T-helper 1 cell treated with Interleukin-12 subunit alpha and Interleukin-12 subunit beta and Interleukin-4 antibody, amounts not matched to agents 30 μg/mL and 1 μg/mL, for 36 hours (primary cell): ENCODE results near the gene TSPAN31.

Source experiments
- H3K27ac Mint-ChIP-seq: one replicate; pipeline ENCODE4 v1.8.0; 2021; ENCODE audit warnings: mild to moderate bottlenecking, mixed read lengths
- H3K27me3 Mint-ChIP-seq: one replicate; pipeline ENCODE4 v1.8.0; 2021; ENCODE audit warnings: low read depth, mixed read lengths
- H3K36me3 Mint-ChIP-seq: one replicate; pipeline ENCODE4 v1.8.0; 2021; ENCODE audit warnings: low read depth, mixed read lengths
- H3K4me1 Mint-ChIP-seq: one replicate; pipeline ENCODE4 v1.8.0; 2021; ENCODE audit warnings: low read depth, mixed read lengths
- H3K4me3 Mint-ChIP-seq: one replicate; pipeline ENCODE4 v1.8.0; 2021; ENCODE audit warnings: mild to moderate bottlenecking, moderate library complexity, mixed read lengths
- H3K9me3 Mint-ChIP-seq: one replicate; pipeline ENCODE4 v1.8.0; 2021; ENCODE audit warnings: mixed read lengths

The TSPAN31 gene

GRCh38 chr12:57750561-57751431, 6.0 kb downstream of the TSPAN31 start:
- Mint-ChIP-seq H3K27me3 (no peaks in the 10 kb centered on the region), H3K27ac (peak overlapping the region; percentile 88), H3K4me1 (peaks cover 54% of the 10 kb centered on the region), H3K4me3 (peak overlapping the region; percentile 96), H3K36me3 (peaks cover 39% of the 10 kb centered on the region), H3K9me3 (no peaks in the 10 kb centered on the region)

GRCh38 chr12:57751432-57751787, 6.6 kb downstream of the TSPAN31 start:
- Mint-ChIP-seq H3K4me1 (peaks cover 52% of the 10 kb centered on the region), H3K27me3 (peaks cover 3% of the 10 kb centered on the region), H3K4me3 (peak overlapping the region; percentile 96), H3K36me3 (peaks cover 35% of the 10 kb centered on the region), H3K27ac (peak overlapping the region; percentile 88), H3K9me3 (no peaks in the 10 kb centered on the region)

GRCh38 chr12:57751788-57752667, 7.2 kb downstream of the TSPAN31 start, which contains the start of gene CDK4:
TSS of gene CDK4 (minus strand) at chr12:57752310. CDS start at chr12:57751717, 593 bp downstream.
- peak within 1 kb of the TSS; percentile 88 for H3K27ac Mint-ChIP-seq
- H3K4me3 Mint-ChIP-seq = peak within 1 kb of the TSS; percentile 96
- peaks cover 35% of the 10 kb centered on the region for H3K36me3 Mint-ChIP-seq
- peaks cover 57% of the 10 kb centered on the region for H3K4me1 Mint-ChIP-seq
- peaks cover 3% of the 10 kb centered on the region for H3K27me3 Mint-ChIP-seq
- H3K9me3 Mint-ChIP-seq = no peaks in the 10 kb centered on the region

- H3K36me3 Mint-ChIP-seq = peaks cover 31% of the 10 kb centered on the region
- peaks cover 53% of the 10 kb centered on the region for H3K4me1 Mint-ChIP-seq
- H3K4me3 Mint-ChIP-seq = peak overlapping the region; percentile 96
- no peaks in the 10 kb centered on the region for H3K9me3 Mint-ChIP-seq
- peaks cover 3% of the 10 kb centered on the region for H3K27me3 Mint-ChIP-seq
- H3K27ac Mint-ChIP-seq = peak overlapping the region; percentile 88
Observed at GRCh38 chr12:57752668-57753000, 7.8 kb downstream of the TSPAN31 start.

GRCh38 chr12:57753756-57754337, 9.0 kb downstream of the TSPAN31 start:
- peak overlapping the region; percentile 92 for H3K4me3 Mint-ChIP-seq
- H3K27me3 Mint-ChIP-seq = peaks cover 3% of the 10 kb centered on the region
- peaks cover 32% of the 10 kb centered on the region for H3K36me3 Mint-ChIP-seq
- H3K4me1 Mint-ChIP-seq = peaks cover 57% of the 10 kb centered on the region
- H3K27ac Mint-ChIP-seq = peak overlapping the region; percentile 85
- no peaks in the 10 kb centered on the region for H3K9me3 Mint-ChIP-seq

DNA sequence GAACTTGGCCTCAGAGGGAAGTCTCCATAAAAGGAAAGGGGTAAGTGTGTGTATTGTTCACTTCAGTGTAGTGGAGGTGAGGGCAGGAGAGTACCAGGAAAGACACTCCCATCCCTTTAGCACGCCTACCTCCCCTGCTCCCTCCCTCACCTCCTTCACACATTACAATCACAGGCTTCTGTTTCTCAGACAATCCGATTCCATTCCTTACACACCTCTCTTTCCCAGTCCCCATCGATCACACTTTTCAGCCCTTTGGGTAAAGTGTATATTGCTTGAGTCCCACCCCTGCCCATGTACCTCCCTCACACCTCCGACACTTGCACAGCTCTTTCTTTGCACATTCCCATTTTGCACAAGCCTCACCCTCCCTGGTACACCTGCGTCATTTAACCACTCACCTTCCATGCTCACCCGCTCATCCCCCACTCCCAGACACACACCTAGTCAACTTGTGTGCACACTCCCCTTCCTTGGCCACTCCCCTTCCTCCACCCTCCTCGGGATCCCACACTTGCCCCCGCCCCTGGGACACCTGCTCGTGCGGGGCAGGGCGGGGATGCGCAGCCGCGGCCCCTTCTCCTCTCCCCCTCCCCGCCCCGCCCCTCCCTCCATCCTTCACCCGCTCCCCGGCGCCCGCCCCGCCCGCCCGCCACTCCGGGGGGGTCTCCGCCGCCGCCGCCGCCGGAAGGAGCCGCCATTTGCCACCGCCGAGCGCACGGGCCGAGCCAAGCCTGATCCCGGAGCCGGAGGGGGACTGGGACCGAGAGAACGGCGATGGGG, 9.8 kb downstream of the TSPAN31 start, which contains the start of gene MARCHF9:
TSS of gene MARCHF9 (plus strand) at position 693 of the 783 bp plus-strand sequence. CDS start 426 bp downstream, outside the sequence.
- Mint-ChIP-seq H3K27ac (peak within 1 kb of the TSS; percentile 85), H3K27me3 (peaks cover 3% of the 10 kb centered on the region), H3K9me3 (no peaks in the 10 kb centered on the region), H3K4me3 (peak within 1 kb of the TSS; percentile 92), H3K36me3 (peaks cover 33% of the 10 kb centered on the region), H3K4me1 (peaks cover 61% of the 10 kb centered on the region)

GRCh38 chr12:57755194-57755453, 10.3 kb downstream of the TSPAN31 start:
- H3K4me1 Mint-ChIP-seq = peaks cover 61% of the 10 kb centered on the region
- H3K27ac Mint-ChIP-seq = no peak overlapping the region
- H3K27me3 Mint-ChIP-seq = peaks cover 3% of the 10 kb centered on the region
- H3K36me3 Mint-ChIP-seq = peaks cover 33% of the 10 kb centered on the region
- H3K4me3 Mint-ChIP-seq = no peak overlapping the region
- no peaks in the 10 kb centered on the region for H3K9me3 Mint-ChIP-seq

DNA sequence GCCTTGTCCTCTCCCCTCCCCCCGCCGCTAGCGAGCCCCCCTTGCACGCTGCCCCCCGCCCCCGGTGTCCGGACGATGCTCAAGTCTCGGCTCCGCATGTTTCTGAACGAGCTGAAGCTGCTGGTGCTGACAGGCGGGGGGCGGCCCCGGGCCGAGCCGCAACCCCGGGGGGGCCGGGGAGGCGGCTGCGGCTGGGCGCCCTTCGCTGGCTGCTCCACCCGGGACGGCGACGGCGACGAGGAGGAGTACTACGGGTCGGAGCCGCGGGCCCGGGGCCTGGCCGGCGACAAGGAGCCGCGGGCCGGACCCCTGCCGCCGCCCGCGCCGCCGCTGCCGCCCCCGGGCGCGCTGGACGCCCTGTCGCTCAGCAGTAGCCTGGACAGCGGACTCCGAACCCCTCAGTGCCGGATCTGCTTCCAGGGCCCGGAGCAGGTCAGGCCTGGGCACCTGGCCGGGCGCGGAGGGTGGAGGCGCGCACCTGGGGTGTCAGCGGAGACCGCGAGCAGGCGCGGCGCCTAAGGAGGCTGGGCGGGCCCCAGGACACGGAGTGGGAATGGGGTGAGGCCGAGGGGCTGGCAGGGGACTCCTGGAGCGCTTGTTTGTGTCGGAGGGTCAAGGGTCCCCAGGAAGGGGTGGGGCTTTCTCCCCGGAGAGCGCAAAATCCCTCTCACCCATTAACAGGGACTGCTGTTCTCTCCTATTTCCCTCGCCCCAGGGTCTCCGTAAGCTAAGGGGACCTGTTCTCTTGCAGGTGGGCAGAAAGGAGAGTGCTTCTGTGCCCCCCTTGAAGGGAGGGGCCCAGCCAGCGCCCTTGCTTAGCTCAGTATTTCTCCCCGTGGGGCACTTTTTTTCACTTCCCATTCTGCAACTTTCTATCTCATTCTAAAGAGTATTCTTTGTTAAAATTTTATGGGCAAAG, 10.9 kb downstream of the TSPAN31 start:
- peaks cover 3% of the 10 kb centered on the region for H3K27me3 Mint-ChIP-seq
- H3K9me3 Mint-ChIP-seq = no peaks in the 10 kb centered on the region
- peak overlapping the region; percentile 75 for H3K27ac Mint-ChIP-seq
- peaks cover 56% of the 10 kb centered on the region for H3K4me1 Mint-ChIP-seq
- peak overlapping the region; percentile 89 for H3K4me3 Mint-ChIP-seq
- H3K36me3 Mint-ChIP-seq = peaks cover 27% of the 10 kb centered on the region

- peaks cover 22% of the 10 kb centered on the region for H3K36me3 Mint-ChIP-seq
- peaks cover 50% of the 10 kb centered on the region for H3K4me1 Mint-ChIP-seq
- H3K27me3 Mint-ChIP-seq = peaks cover 3% of the 10 kb centered on the region
- H3K9me3 Mint-ChIP-seq = no peaks in the 10 kb centered on the region
- H3K4me3 Mint-ChIP-seq = peak overlapping the region; percentile 89
- H3K27ac Mint-ChIP-seq = peak overlapping the region; percentile 75
Observed at GRCh38 chr12:57756406-57757341, 11.8 kb downstream of the TSPAN31 start.

GRCh38 chr12:57757771-57758170, 12.9 kb downstream of the TSPAN31 start:
- H3K9me3 Mint-ChIP-seq = no peaks in the 10 kb centered on the region
- H3K4me1 Mint-ChIP-seq = peaks cover 41% of the 10 kb centered on the region
- H3K36me3 Mint-ChIP-seq = peaks cover 21% of the 10 kb centered on the region
- H3K27ac Mint-ChIP-seq = no peak overlapping the region
- H3K27me3 Mint-ChIP-seq = peaks cover 3% of the 10 kb centered on the region
- no peak overlapping the region for H3K4me3 Mint-ChIP-seq

DNA sequence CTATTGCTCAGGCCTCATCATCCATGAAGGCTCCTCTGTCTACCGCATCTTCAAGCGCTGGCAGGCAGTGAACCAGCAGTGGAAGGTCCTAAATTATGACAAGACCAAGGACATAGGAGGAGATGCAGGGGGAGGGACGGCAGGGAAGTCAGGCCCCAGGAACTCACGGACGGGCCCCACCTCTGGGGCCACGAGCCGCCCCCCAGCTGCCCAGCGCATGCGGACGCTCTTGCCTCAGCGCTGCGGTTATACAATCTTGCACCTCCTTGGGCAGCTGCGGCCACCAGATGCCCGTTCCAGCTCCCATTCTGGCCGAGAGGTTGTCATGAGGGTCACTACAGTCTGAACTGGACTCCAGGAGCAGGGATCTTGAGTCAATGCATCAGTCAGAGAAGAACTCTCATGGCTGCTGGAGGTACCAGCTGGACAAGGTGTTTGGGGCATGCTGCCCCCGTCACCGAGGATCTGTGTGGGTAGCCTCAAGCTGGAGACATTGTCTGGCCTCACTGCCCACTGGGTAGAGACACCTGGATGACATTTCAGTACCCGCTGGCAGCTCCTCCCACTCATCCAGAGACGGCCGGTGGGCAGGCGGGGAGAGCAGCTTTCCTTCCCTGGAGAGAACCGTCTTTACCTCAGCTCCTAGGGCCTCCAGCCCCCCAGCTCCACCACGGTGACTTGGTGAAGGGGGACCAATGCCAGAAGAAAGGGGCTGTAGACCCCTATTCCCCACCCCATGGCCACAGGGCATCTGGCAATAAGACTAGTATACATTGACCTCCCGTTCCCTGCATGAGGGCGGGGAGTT, 13.9 kb downstream of the TSPAN31 start:
- Mint-ChIP-seq H3K4me1 (peaks cover 34% of the 10 kb centered on the region), H3K36me3 (peaks cover 25% of the 10 kb centered on the region), H3K27ac (no peak overlapping the region), H3K4me3 (peak overlapping the region; percentile 35), H3K9me3 (no peaks in the 10 kb centered on the region), H3K27me3 (peaks cover 6% of the 10 kb centered on the region)
